IMR-90 (cell line): ENCODE results near the gene PARVG. TPM values are rescaled to one million over a fixed set of nuclear protein-coding genes. Genes with fewer than 3 reads are reported as not detected.

Source experiments
- ATAC-seq: fragments of 200-7000 bp; cut with Tn5 transposase; 2 replicates; pipeline ENCODE4 v1.9.1; 2020; ENCODE audit warnings: low read depth, mild to moderate bottlenecking, moderate library complexity
- Bru-seq: library from RNA; stranded (reverse); fragments of 400-500 nt; gene quantifications from one replicate; lab custom pipeline; 2021; lab: Mats Ljungman, UMichigan
- BruChase-seq, 2 experiments: library from RNA; stranded (reverse); fragments of 400-500 nt; gene quantifications; one replicate each; lab custom pipeline; 2021; lab: Mats Ljungman, UMichigan
- BruUV-seq: library from RNA; stranded (reverse); fragments of 400-500 nt; replicated peaks from 2 replicates; lab custom pipeline; 2021; lab: Mats Ljungman, UMichigan
- CTCF ChIA-PET: fragments of 300-600 bp; formaldehyde crosslinking; extraction: SDS; loops from one replicate; lab custom pipeline; 2021; ENCODE audit warnings: antibody characterized with exemption; lab: Yijun Ruan, JAX
- POLR2A ChIA-PET: fragments of 300-600 bp; sonication (Branson Sonifier 250); formaldehyde crosslinking; loops from one replicate; lab custom pipeline; 2022; ENCODE audit warnings: antibody characterized with exemption; ENCODE audit not compliant: unreplicated experiment; lab: Charles Lee
- DNase-seq: peaks from one replicate; pipeline ENCODE4 v3.0.0; 2013
- H2AFZ ChIP-seq: replicated peaks from 2 replicates; pipeline ENCODE3; 2013; ENCODE audit warnings: low read length, mild to moderate bottlenecking; ENCODE audit not compliant: poor library complexity
- H2AK5ac ChIP-seq: 2 replicates; pipeline ENCODE4 v1.6.1; 2013; ENCODE audit warnings: low read depth, low read length, inconsistent platforms
- H2AK9ac ChIP-seq: replicated peaks from 2 replicates; pipeline ENCODE3; 2013; ENCODE audit warnings: mild to moderate bottlenecking, low read depth, low read length, moderate library complexity; ENCODE audit not compliant: poor library complexity
- H2BK120ac ChIP-seq: 2 replicates; pipeline ENCODE4 v1.6.1; 2013; ENCODE audit warnings: low read depth, low read length, inconsistent platforms
- H2BK15ac ChIP-seq: 3 replicates; pipeline ENCODE4 v1.6.1; 2013; ENCODE audit warnings: low read depth, low read length, inconsistent platforms
- H2BK20ac ChIP-seq: 2 replicates; pipeline ENCODE4 v1.6.1; 2013; ENCODE audit warnings: low read depth, mild to moderate bottlenecking, inconsistent platforms, low read length, moderate library complexity
- H2BK5ac ChIP-seq: 2 replicates; pipeline ENCODE4 v1.6.1; 2013; ENCODE audit warnings: mild to moderate bottlenecking, low read depth, low read length, inconsistent platforms; ENCODE audit not compliant: poor library complexity, severe bottlenecking
- H3K14ac ChIP-seq: replicated peaks from 2 replicates; pipeline ENCODE4 v1.6.1; 2013; ENCODE audit warnings: low read depth, low read length, inconsistent platforms
- H3K18ac ChIP-seq: 2 replicates; pipeline ENCODE4 v1.6.1; 2013; ENCODE audit warnings: low read depth, low read length, control low read depth
- H3K23ac ChIP-seq: 2 replicates; pipeline ENCODE4 v1.6.1; 2013; ENCODE audit warnings: low read depth, low read length, inconsistent platforms
- H3K27ac ChIP-seq: 2 replicates; pipeline ENCODE4 v1.5.1; 2013; ENCODE audit warnings: mild to moderate bottlenecking, control low read depth, low read length; ENCODE audit not compliant: insufficient read depth
- H3K27me3 ChIP-seq: 2 replicates; pipeline ENCODE4 v1.6.1; 2013; ENCODE audit warnings: low read length; ENCODE audit not compliant: control insufficient read depth, insufficient read depth
- H3K36me3 ChIP-seq: 2 replicates; pipeline ENCODE4 v1.6.1; 2013; ENCODE audit warnings: low read length, mixed read lengths; ENCODE audit not compliant: control insufficient read depth, insufficient read depth
- H3K4ac ChIP-seq: 2 replicates; pipeline ENCODE4 v1.6.1; 2013; ENCODE audit warnings: low read depth, low read length, inconsistent platforms
- H3K4me1 ChIP-seq: 2 replicates; pipeline ENCODE4 v1.6.1; 2013; ENCODE audit warnings: low read length, mixed read lengths; ENCODE audit not compliant: control insufficient read depth, insufficient read depth
- H3K4me2 ChIP-seq: 2 replicates; pipeline ENCODE4 v1.6.1; 2013; ENCODE audit warnings: low read depth, mild to moderate bottlenecking, control low read depth, low read length, moderate library complexity
- H3K4me3 ChIP-seq: 2 replicates; pipeline ENCODE4 v1.5.1; 2013; ENCODE audit warnings: low read depth, mild to moderate bottlenecking, control low read depth, low read length, moderate library complexity; ENCODE audit not compliant: insufficient read depth
- H3K56ac ChIP-seq: 2 replicates; pipeline ENCODE4 v1.6.1; 2013; ENCODE audit warnings: low read length, inconsistent platforms; ENCODE audit not compliant: insufficient read depth; ENCODE audit errors: extremely low read depth
- H3K79me1 ChIP-seq, 2 experiments: 2 replicates each; pipeline ENCODE4 v1.6.1; 2013; ENCODE audit warnings: low read length in 2 of 2, inconsistent platforms in 1 of 2, low read depth in 1 of 2
- H3K9ac ChIP-seq: 2 replicates; pipeline ENCODE4 v1.6.1; 2013; ENCODE audit warnings: low read depth, low read length, control low read depth
- H3K9me1 ChIP-seq: 2 replicates; pipeline ENCODE4 v1.6.1; 2013; ENCODE audit warnings: low read length, inconsistent platforms; ENCODE audit not compliant: insufficient read depth
- H3K9me3 ChIP-seq: 2 replicates; pipeline ENCODE4 v1.6.1; 2013; ENCODE audit warnings: low read length; ENCODE audit not compliant: control insufficient read depth, insufficient read depth
- H4K20me1 ChIP-seq: 2 replicates; pipeline ENCODE4 v1.6.1; 2013; ENCODE audit warnings: low read length, inconsistent platforms; ENCODE audit not compliant: insufficient read depth
- H4K5ac ChIP-seq: 2 replicates; pipeline ENCODE4 v1.6.1; 2013; ENCODE audit warnings: mild to moderate bottlenecking, low read depth, low read length, control low read depth
- H4K8ac ChIP-seq, 2 experiments: 2 replicates each; pipeline ENCODE4 v1.6.1; 2013; ENCODE audit warnings: low read depth in 2 of 2, low read length in 2 of 2, control low read depth in 1 of 2, inconsistent platforms in 1 of 2
- H4K91ac ChIP-seq: 2 replicates; pipeline ENCODE4 v1.6.1; 2013; ENCODE audit warnings: low read depth, low read length, inconsistent platforms; ENCODE audit not compliant: insufficient read depth
- CTCF ChIP-seq: conservative IDR thresholded peaks from 2 replicates; pipeline ENCODE4 v1.5.1; 2012; ENCODE audit warnings: mild to moderate bottlenecking, low read depth, low read length, improper control_type of control experiment
- MAFK ChIP-seq: IDR thresholded peaks from 2 replicates; pipeline ENCODE4 v1.6.1; 2012; ENCODE audit warnings: low read depth, low read length, improper control_type of control experiment
- NFE2L2 ChIP-seq: fragments of 150-350 bp; IDR thresholded peaks from 2 replicates; pipeline ENCODE4 v1.6.1; 2016; ENCODE audit warnings: low read depth, mild to moderate bottlenecking, low read length
- RAD21 ChIP-seq: IDR thresholded peaks from 2 replicates; pipeline ENCODE4 v1.6.1; 2012; ENCODE audit warnings: low read length, improper control_type of control experiment
- RFX5 ChIP-seq: IDR thresholded peaks from 2 replicates; pipeline ENCODE4 v1.8.0; 2012; ENCODE audit warnings: low read depth, mild to moderate bottlenecking, low read length, moderate library complexity
- WGBS, 2 experiments: methylation state at CpG; one replicate each; pipeline versions ENCODE4 v1.1.5 to v1.1.7; 2013; ENCODE audit warnings: missing lambda C conversion rate in 2 of 2; ENCODE audit not compliant: insufficient read length in 1 of 2; ENCODE audit errors: extremely low coverage in 2 of 2; 5-methylcytosine and 5-hydroxymethylcytosine counted together
- dilution Hi-C: fragments of 300-500 bp; cut with HindIII; formaldehyde crosslinking; loops from one replicate; pipeline ENCODE4 v1.14.3; 2018; ENCODE audit warnings: low sequenced_read_pairs; ENCODE audit not compliant: unreplicated experiment
- in situ Hi-C: fragments of 300-500 bp; cut with MboI; formaldehyde crosslinking; loops from 3 replicates; pipeline ENCODE4 v1.14.3; 2019; ENCODE audit warnings: low sequenced_read_pairs, inconsistent platforms, mixed read lengths
- intact Hi-C: fragments of 100-400 bp; cut with micrococcal nuclease; formaldehyde crosslinking; loops from 2 replicates; pipeline ENCODE4 v1.10.0; 2022
- long read RNA-seq: library from polyadenylated mRNA; unstranded; transcript quantifications from one replicate; pipeline ENCODE4 v2.0.0, GENCODE V29; 2021; ENCODE audit not compliant: unreplicated experiment
- polyA plus RNA-seq, 3 experiments: library from polyadenylated mRNA; depleted of rRNA; stranded (reverse); fragments of >200 nt; gene quantifications; 2 replicates each; pipeline ENCODE4 v1.2.3, GENCODE V29; 2012; ENCODE audit warnings: low replicate concordance in 1 of 3
- total RNA-seq: library from RNA; depleted of rRNA; stranded (reverse); fragments of >200 nt; gene quantifications from 2 replicates; pipeline ENCODE4 v1.2.3, GENCODE V29; 2012; rRNA removed

The PARVG gene
- total RNA-seq (not detected in 2 replicates), polyA plus RNA-seq (2012; rRNA removed) (not detected in 2 replicates), Bru-seq, nascent RNA (percentile 29 among the genes with signal in this experiment), BruChase-seq, experiment 1, labeled RNA remaining after a 6-hour chase (percentile 25 among the genes with signal in this experiment), BruChase-seq, experiment 2, labeled RNA remaining after a 2-hour chase (percentile 25 among the genes with signal in this experiment)
- polyA plus RNA-seq (2012; cell fraction: cytosol; rRNA removed) = not detected in 2 replicates
- polyA plus RNA-seq (2012; cell fraction: nucleus; rRNA removed; ENCODE audit: low replicate concordance) = 0.06 and 0.11 TPM in 2 replicates
- long read RNA-seq = 0 reads

- Histone ChIP-seq H3K4me3 (no peak within 1 kb of the TSS), H3K23ac (no peak within 1 kb of the TSS), H3K4me1 (no peaks in the 10 kb centered on the region), H3K4ac (no peak within 1 kb of the TSS), H2AFZ (no peak within 1 kb of the TSS), H2BK5ac (no peak within 1 kb of the TSS), H4K5ac (no peak within 1 kb of the TSS), H2AK5ac (no peak within 1 kb of the TSS), H3K27ac (no peak within 1 kb of the TSS), H4K20me1 (no peaks in the 10 kb centered on the region; the same call in 1 of the 2 replicates), H3K9me3 (no peaks in the 10 kb centered on the region), H3K27me3 (peaks cover 34% of the 10 kb centered on the region), H3K9ac (no peak within 1 kb of the TSS), H2AK9ac (no peak within 1 kb of the TSS), H3K14ac (no peak within 1 kb of the TSS), H3K9me1 (no peaks in the 10 kb centered on the region), H3K36me3 (no peaks in the 10 kb centered on the region), H3K56ac (no peak within 1 kb of the TSS), H2BK15ac (no peak within 1 kb of the TSS), H2BK120ac (no peak within 1 kb of the TSS), H3K4me2 (no peak within 1 kb of the TSS), H3K79me1 (no peaks in the 10 kb centered on the region), H4K8ac (no peak within 1 kb of the TSS), H3K18ac (no peak within 1 kb of the TSS), H2BK20ac (no peak within 1 kb of the TSS), H4K91ac (no peak within 1 kb of the TSS)
- DNase-seq (no peak), ATAC-seq (no peak)
- ChIA-PET POLR2A (no interaction called here), CTCF (no interaction called here)
- intact Hi-C loops (no loop called here), dilution Hi-C loops (no loop called here), in situ Hi-C loops (no loop called here)
- 90% methylated on average over 2 of the region's 5 CpGs; no CpG with 5 or more reads in 1 of the 2 experiments for WGBS, 2 experiments
- BruUV-seq = no TSS peak
- TF ChIP-seq RAD21 (no peak), CTCF (no peak), MAFK (no peak), NFE2L2 (no peak), RFX5 (peak; percentile 91)
Observed at GRCh38 chr22:44180706-44181032, at the start of gene PARVG. Gene PARVG, plus strand, starts transcription at chr22:44180925. Its CDS starts 2,405 bp downstream, at chr22:44183330.
